ENCODE results near the gene AICDA.

DNA sequence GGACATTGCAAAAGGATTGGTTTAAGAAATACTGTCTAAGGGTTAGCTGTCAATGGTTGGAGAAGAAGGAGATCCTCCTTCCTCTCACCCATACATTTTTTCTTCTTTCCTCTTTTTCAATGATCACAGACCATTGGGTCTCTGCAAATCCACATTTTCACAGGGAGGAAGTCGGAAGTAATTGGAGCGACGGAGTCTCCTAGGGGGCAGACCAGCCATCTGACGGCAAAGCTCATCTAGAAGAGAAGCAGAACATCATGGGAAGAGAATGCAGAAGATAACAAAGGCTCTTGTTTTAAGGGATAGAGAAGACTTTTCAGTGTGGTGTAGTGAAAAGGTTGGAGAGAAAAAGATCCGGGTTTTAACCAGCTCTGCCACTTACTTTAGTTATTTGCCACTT is 35.3 kb upstream of the AICDA start:
- no peak for TF ChIP-seq POLR2A (IDR thresholded peaks at IDR 0.05; ENCODE audit: low read length)
- no peak for TF ChIP-seq GATA1 (IDR thresholded peaks at IDR 0.05; ENCODE audit: low read depth, low read length)
